OCI-LY1 (cell line): ENCODE measurements around the gene BICD1.

ENCODE experiments used
- EZH2 ChIP-seq: fragments of 200-600 bp; sonication (generic), shearing (Covaris generic); IDR thresholded peaks from 2 replicates; pipeline ENCODE4 v1.8.0; 2017; ENCODE audit warnings: borderline replicate concordance, mixed run types, mild to moderate bottlenecking, antibody characterized with exemption, low read length, moderate library complexity, mixed read lengths
- TF ChIP-seq, protein P1 (sequence below): fragments of 200-600 bp; sonication (generic), shearing (Covaris generic); IDR thresholded peaks from 2 replicates; pipeline ENCODE4 v1.5.1; 2017; ENCODE audit warnings: mild to moderate bottlenecking, antibody characterized with exemption, low read length, moderate library complexity, mixed read lengths

DNA sequence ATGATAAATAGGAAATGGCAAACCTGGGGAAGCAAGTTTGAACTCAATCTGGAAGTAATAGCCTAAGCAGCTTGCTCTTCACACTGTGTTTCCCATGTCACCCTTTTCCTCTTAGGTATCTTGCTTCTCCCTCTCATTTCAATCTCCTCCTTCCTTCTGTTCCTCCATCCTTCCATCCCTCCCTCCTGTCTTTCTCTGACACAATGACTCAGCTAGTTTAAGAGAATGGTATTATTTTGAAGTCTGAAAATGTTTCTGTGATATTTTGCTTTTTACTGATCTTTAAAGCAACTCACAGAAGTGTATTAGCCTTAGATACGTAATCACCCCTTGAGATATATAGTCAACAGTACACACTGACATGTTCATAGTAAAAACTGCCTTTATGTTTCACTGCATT is 236.8 kb downstream of the BICD1 start:
- TF ChIP-seq, protein P1, sequence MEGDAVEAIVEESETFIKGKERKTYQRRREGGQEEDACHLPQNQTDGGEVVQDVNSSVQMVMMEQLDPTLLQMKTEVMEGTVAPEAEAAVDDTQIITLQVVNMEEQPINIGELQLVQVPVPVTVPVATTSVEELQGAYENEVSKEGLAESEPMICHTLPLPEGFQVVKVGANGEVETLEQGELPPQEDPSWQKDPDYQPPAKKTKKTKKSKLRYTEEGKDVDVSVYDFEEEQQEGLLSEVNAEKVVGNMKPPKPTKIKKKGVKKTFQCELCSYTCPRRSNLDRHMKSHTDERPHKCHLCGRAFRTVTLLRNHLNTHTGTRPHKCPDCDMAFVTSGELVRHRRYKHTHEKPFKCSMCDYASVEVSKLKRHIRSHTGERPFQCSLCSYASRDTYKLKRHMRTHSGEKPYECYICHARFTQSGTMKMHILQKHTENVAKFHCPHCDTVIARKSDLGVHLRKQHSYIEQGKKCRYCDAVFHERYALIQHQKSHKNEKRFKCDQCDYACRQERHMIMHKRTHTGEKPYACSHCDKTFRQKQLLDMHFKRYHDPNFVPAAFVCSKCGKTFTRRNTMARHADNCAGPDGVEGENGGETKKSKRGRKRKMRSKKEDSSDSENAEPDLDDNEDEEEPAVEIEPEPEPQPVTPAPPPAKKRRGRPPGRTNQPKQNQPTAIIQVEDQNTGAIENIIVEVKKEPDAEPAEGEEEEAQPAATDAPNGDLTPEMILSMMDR: no peak
- no peak for TF ChIP-seq EZH2
